GM12872 (cell line): Measurements from ENCODE around the gene L3MBTL4.

Source experiments
- TF ChIP-seq, protein P1 (sequence below): IDR thresholded peaks from 3 replicates; pipeline ENCODE4 v1.5.1; 2011; ENCODE audit warnings: low read depth, mild to moderate bottlenecking, low read length, moderate library complexity; ENCODE audit not compliant: insufficient read depth

Gene L3MBTL4

DNA sequence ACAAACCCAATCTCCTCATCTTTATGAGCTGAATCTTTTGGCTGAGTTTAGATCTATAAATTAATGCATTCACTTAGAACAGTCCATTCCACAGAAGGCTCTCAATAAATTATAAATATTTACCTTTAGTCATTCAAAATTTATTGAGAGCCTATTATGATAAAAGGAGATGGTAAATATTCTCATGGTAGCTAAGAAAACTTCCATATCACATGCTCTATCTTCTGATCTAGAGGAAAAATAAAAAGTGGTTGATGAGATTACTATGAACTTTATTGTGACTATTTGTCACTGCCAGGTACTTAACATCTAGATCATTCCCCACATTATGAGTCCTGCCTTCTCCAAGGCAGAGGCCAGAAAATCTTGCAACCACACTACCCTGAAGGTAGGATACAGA lies 62.4 kb downstream of the L3MBTL4 start:
- TF ChIP-seq, protein P1, sequence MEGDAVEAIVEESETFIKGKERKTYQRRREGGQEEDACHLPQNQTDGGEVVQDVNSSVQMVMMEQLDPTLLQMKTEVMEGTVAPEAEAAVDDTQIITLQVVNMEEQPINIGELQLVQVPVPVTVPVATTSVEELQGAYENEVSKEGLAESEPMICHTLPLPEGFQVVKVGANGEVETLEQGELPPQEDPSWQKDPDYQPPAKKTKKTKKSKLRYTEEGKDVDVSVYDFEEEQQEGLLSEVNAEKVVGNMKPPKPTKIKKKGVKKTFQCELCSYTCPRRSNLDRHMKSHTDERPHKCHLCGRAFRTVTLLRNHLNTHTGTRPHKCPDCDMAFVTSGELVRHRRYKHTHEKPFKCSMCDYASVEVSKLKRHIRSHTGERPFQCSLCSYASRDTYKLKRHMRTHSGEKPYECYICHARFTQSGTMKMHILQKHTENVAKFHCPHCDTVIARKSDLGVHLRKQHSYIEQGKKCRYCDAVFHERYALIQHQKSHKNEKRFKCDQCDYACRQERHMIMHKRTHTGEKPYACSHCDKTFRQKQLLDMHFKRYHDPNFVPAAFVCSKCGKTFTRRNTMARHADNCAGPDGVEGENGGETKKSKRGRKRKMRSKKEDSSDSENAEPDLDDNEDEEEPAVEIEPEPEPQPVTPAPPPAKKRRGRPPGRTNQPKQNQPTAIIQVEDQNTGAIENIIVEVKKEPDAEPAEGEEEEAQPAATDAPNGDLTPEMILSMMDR, result no peak

DNA sequence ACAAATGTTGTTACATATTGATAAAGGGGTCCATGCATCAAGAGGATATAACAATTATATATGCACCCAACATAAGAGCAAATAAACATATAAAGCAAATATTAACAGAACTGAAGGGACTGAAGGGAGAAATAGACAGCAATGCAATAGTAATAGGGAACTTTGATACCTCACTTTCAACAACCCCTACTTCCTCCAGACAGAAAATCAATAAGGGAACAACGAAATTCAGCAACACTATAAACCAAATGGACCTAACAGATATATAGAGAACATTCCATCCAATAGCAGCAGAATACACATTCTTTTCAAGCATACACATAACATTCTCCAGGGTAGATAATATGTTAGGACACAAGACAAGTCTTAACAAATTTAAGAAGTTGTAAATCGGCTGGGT lies 71.7 kb downstream of the L3MBTL4 start:
- TF ChIP-seq, protein P1, result no peak

- TF ChIP-seq, protein P1, result no peak
Observed at GRCh38 chr18:6341709-6342108, 73.0 kb downstream of the L3MBTL4 start.

- TF ChIP-seq, protein P1, result no peak
Observed at GRCh38 chr18:6341303-6341702, 73.4 kb downstream of the L3MBTL4 start.

GRCh38 chr18:6340121-6340520 lies 74.6 kb downstream of the L3MBTL4 start:
- TF ChIP-seq, protein P1, result no peak

- TF ChIP-seq, protein P1, result no peak
Observed at GRCh38 chr18:6336239-6336638, 78.5 kb downstream of the L3MBTL4 start.

DNA sequence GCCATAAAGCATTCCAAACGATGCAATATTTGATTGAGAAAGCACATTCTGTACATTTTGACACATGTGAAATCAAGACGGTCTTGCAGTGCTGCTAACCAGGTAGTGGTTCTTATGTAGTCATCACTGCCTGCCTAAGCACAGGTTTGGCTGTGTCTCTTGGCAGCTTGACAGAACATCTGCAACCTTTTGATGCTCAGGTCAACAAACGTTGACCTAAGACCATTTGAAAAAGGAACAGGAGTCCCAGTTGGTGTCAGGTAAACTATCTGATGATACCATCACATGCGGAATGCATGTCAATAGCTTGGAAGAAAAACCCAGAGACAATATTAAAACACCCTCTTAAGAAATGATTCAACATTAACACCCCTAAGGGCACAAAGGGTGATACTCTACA lies 80.7 kb downstream of the L3MBTL4 start:
- TF ChIP-seq, protein P1, result no peak

DNA sequence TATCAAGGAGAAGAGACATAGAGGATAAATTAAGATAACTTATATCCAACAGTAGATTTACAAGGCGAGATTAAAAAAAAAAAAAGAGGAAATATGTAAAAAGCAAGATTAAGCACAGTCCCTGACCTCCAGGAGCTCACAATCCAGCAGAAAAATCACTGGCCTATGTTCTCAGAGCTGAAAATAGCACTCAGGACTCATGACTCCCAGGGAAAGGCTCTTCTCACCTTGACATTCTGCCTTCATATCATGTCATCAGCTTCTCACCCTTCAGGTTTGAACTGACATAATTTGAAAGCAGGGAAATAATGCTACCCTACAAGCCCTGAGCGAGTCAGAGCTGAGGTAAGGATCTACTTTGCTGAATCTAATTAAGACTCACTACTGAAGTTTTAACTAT lies 82.8 kb downstream of the L3MBTL4 start:
- TF ChIP-seq, protein P1, result no peak
